Measurements from ENCODE around the gene PEX19. TPM values are rescaled to one million over a fixed set of nuclear protein-coding genes. Genes with fewer than 3 reads are reported as not detected.

Gene PEX19
- total RNA-seq, 2 experiments from 2014 or later, result 34.7 to 47.3 TPM

GRCh38 chr1:160251011-160251410 is 33.9 kb downstream of the PEX19 start:
- no peak overlapping the region for H3K27ac ChIP-seq (ENCODE audit: low read depth, low read length, poor library complexity, severe bottlenecking)
- intact Hi-C loops (cut with micrococcal nuclease; ENCODE audit: unreplicated experiment), result no loop called here
- no peak overlapping the region for H2AFZ ChIP-seq (ENCODE audit: low read length)
- no peak overlapping the region for H3K4me2 ChIP-seq (ENCODE audit: low read length)
- H3K4me3 ChIP-seq (ENCODE audit: low read depth, low read length, poor library complexity, severe bottlenecking), result no peak overlapping the region
- ChIA-PET CTCF (ENCODE audit: unreplicated experiment) (interaction anchor here (0.5 to 2.3 kb wide), 3 partner anchors 58 to 153 kb away, joined by 4 to 12 read pairs (median 7); no protein-coding TSS in a partner anchor), POLR2A (interaction anchor here (2.1 kb wide), 1 partner anchor 7 kb away, joined by 9 read pairs; no protein-coding TSS in a partner anchor)
- TF ChIP-seq CTCF (conservative IDR thresholded peaks at IDR 0.05; ENCODE audit: low read length) (no peak), EZH2phosphoT487 (IDR thresholded peaks at IDR 0.05; ENCODE audit: borderline replicate concordance, low read depth, low read length) (no peak)
- no TSS peak for BruUV-seq (replicated peaks)
- H3K36me3 ChIP-seq (ENCODE audit: insufficient read depth, low read length), result peaks cover 28% of the 10 kb centered on the region
- no peaks in the 10 kb centered on the region for H3K4me1 ChIP-seq (ENCODE audit: insufficient read depth, low read length, poor library complexity, severe bottlenecking)
- 0 out of 2 replicates have a peak, but pooled peaks cover 4% of the 10 kb centered on the region for H4K20me1 ChIP-seq (ENCODE audit: insufficient read depth, low read length)
- DNase-seq (ENCODE audit: low spot score), result no peak
- peaks cover 25% of the 10 kb centered on the region; the same call in 1 of the 2 replicates for H3K79me2 ChIP-seq (ENCODE audit: insufficient read depth, low read depth, low read length)
- no peaks in the 10 kb centered on the region for H3K9me3 ChIP-seq (ENCODE audit: low read length)
- H3K9me2 ChIP-seq (ENCODE audit: insufficient read depth, low read length), result no peaks in the 10 kb centered on the region

- intact Hi-C loops (cut with micrococcal nuclease; ENCODE audit: unreplicated experiment), result no loop called here
Observed at GRCh38 chr1:160247053-160247452, 37.9 kb downstream of the PEX19 start.

More at GRCh38 chr1:160247053-160247452, 37.9 kb downstream of the PEX19 start:
- Histone ChIP-seq H3K9me3 (ENCODE audit: low read length) (no peaks in the 10 kb centered on the region), H4K20me1 (ENCODE audit: insufficient read depth, low read length) (0 out of 2 replicates have a peak, but pooled peaks cover 8% of the 10 kb centered on the region), H3K79me2 (ENCODE audit: insufficient read depth, low read depth, low read length) (peaks cover 25% of the 10 kb centered on the region; the same call in 1 of the 2 replicates), H2AFZ (ENCODE audit: low read length) (no peak overlapping the region), H3K4me1 (ENCODE audit: insufficient read depth, low read length, poor library complexity, severe bottlenecking) (no peaks in the 10 kb centered on the region), H3K9me2 (ENCODE audit: insufficient read depth, low read length) (no peaks in the 10 kb centered on the region), H3K4me3 (ENCODE audit: low read depth, low read length, poor library complexity, severe bottlenecking) (no peak overlapping the region), H3K36me3 (ENCODE audit: insufficient read depth, low read length) (peaks cover 42% of the 10 kb centered on the region), H3K27ac (ENCODE audit: low read depth, low read length, poor library complexity, severe bottlenecking) (no peak overlapping the region), H3K4me2 (ENCODE audit: low read length) (no peak overlapping the region)
- BruUV-seq (replicated peaks), result no TSS peak
- no peak for DNase-seq (ENCODE audit: low spot score)
- TF ChIP-seq CTCF (conservative IDR thresholded peaks at IDR 0.05; ENCODE audit: low read length) (no peak), EZH2phosphoT487 (IDR thresholded peaks at IDR 0.05; ENCODE audit: borderline replicate concordance, low read depth, low read length) (no peak)
- POLR2A ChIA-PET, result interaction anchor here (1.2 to 3.4 kb wide), 3 partner anchors 13 to 43 kb away, joined by 3 to 12 read pairs (median 3); no protein-coding TSS in a partner anchor
- CTCF ChIA-PET (ENCODE audit: unreplicated experiment), result no interaction called here

Data from OCI-LY7 (cell line).